Adipose tissue (tissue), 3 donors: Measurements from ENCODE around the gene FBXL16. TPM values are rescaled to one million over a fixed set of nuclear protein-coding genes. Genes with fewer than 3 reads are reported as not detected.
"Not testable (repeated sequence)": the region's sequence is repeated elsewhere in the genome, so short reads cannot be mapped to it uniquely, and the experiment has no call there.

Experiments
- H3K27ac ChIP-seq: one replicate; pipeline ENCODE4 v1.5.1; 2013; ENCODE audit warnings: low read depth, low read length
- WGBS, 3 donors: extraction: QIAGEN DNeasy Blood & Tissue Kit; methylation state at CpG; one replicate each; pipeline ENCODE4 v1.1.7; 2013; 5-methylcytosine and 5-hydroxymethylcytosine counted together
- polyA plus RNA-seq, 3 donors: library from polyadenylated mRNA; stranded (reverse); fragments of 200-250 nt; gene quantifications; one replicate each; pipeline ENCODE4 v1.2.3, GENCODE V29; 2013
- donor health status: healthy with polysubstance abuse.
- donor health status: Bipolar disorder and iron deficiency.
- donor health status: healthy.

FBXL16 gene
- 1 to 10 TPM in 1 of 3 donors, under 1 TPM in 2; 0.22 to 2.5 (median 0.37) TPM for polyA plus RNA-seq

DNA sequence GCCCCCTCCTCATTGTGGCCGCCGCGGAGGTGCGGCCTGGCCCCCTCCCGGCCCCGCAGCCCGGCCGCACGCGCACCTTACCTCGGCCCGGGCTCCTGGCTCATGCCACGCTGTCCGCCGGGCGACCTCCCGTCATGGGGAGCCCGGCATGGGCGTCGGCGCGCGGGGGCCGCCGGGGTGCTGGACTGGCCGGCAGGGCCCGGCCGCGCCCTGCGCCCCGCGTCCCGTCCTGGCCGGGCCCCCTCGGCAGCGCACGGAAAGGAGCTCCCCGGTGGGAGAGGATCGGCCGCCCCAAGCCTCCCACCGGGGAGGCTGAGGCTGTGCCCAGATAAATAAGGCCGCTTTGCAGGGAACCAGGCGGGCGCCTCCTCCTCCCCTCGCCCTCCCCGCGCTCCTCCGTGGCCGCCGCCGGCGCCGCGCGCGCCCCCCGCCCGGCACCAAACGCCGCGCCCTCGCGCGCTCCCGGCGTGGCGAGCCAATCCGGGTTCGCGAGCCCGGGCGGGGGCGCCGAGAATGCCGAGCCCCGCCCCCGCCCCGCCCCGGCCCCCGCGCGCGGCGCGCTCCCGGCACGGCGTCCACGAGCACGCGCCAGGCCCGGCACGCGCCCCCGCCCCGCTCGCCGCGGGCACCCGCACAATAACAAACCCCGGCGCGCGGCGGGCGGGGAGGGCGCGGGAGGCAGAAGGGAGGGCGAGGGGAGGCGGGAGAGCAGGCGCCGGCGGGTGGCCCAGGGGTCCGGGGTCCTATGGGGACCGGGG lies at the start of gene FBXL16:
Gene FBXL16 (minus strand): TSS at position 371 of the 758 bp plus-strand sequence. CDS start 8,396 bp downstream, outside the sequence.
- H3K27ac ChIP-seq = no peak within 1 kb of the TSS
- 1 to 4% (median 1%) methylated on average over 43 to 111 of the region's 115 CpGs for WGBS, 3 donors

DNA sequence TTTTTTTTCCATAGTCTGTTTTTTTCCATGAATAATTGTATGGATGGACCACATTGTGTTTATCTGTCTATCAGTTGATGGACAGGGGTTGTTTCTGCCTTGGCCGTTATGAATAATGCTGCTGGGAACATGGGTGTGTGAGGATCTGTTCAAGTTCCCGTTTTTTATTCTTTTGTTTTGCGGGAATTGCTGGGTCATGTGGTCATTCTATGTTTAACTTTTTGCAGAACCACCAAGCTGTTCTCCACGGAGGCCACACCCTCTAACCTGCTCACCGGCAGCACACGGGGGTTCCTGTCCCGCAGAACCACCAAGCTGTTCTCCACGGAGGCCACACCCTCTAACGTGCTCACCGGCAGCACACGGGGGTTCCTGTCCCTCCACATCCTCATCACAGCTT lies 49.1 kb upstream of the FBXL16 start:
- 29 to 50% (median 35%) methylated on average over 11 of the region's 11 CpGs for WGBS, 3 donors

DNA sequence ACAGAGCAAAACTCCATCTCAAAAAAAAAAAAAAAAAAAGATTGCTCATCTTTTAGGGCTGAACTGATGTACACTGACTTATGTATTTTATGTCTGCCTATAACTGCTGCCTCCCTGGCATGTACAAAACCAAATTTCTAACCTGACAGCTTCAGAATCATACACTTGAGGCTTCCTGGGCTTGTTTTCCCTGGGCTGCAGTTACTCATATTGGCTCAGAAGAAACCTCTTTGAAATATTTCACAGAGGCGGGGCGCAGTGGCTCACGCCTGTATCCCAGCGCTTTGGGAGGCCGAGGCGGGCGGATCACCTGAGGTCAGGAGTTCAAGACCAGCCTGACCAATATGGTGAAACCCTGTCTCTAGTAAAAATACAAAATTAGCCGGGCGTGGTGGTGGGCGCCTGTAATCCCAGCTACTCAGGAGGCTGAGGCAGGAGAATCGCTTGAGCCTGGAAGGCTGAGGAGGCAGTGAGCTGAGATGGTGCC lies 48.6 kb upstream of the FBXL16 start:
- 84 to 90% (median 88%) methylated on average over 11 of the region's 11 CpGs for WGBS, 3 donors
- H3K27ac ChIP-seq = not testable (repeated sequence)

More for the DNA sequence above, 49.1 kb upstream of the FBXL16 start:
- no peak overlapping the region for H3K27ac ChIP-seq

- WGBS, 3 donors = 27 to 56% (median 54%) methylated on average over 10 of the region's 10 CpGs
Measured at GRCh38 chr16:752007-752312, 46.4 kb upstream of the FBXL16 start.

GRCh38 chr16:751152-752006 lies 45.8 kb upstream of the FBXL16 start:
- 38 to 69% (median 65%) methylated on average over 39 of the region's 39 CpGs for WGBS, 3 donors
- H3K27ac ChIP-seq = no peak overlapping the region

More at GRCh38 chr16:752007-752312, 46.4 kb upstream of the FBXL16 start:
- no peak overlapping the region for H3K27ac ChIP-seq

GRCh38 chr16:750485-750884 lies 44.9 kb upstream of the FBXL16 start:
- no peak overlapping the region for H3K27ac ChIP-seq
- WGBS, 3 donors = 39 to 66% (median 57%) methylated on average over 9 of the region's 9 CpGs

GRCh38 chr16:749010-749409 lies 43.4 kb upstream of the FBXL16 start:
- no peak overlapping the region for H3K27ac ChIP-seq

GRCh38 chr16:747978-748746 lies 42.6 kb upstream of the FBXL16 start:
- H3K27ac ChIP-seq = no peak overlapping the region

More at GRCh38 chr16:749010-749409, 43.4 kb upstream of the FBXL16 start:
- WGBS, 3 donors = 71 to 90% (median 72%) methylated on average over 6 of the region's 6 CpGs

DNA sequence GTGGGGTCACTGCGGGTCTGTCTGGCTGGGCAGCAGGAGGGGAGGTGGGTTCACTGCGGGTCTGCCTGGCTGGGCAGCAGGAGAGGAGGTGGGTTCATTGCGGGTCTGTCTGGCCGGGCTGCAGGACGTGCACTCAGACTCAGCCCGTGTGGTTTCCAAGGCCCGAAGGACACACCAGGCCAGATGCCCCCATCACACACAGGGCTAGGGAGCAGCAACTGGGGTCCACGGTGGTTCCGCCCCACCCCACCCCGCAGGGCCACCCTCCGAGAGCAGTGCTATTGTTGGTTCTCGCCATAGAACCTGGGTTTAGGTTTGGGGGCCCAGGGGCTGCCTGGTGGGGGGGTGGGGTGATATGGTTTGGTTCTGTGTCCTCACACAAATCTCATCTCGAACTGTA lies 41.0 kb upstream of the FBXL16 start:
- H3K27ac ChIP-seq = no peak overlapping the region
- 74 to 81% (median 80%) methylated on average over 9 to 13 of the region's 13 CpGs for WGBS, 3 donors

More at GRCh38 chr16:747978-748746, 42.6 kb upstream of the FBXL16 start:
- 79 to 86% (median 83%) methylated on average over 39 of the region's 39 CpGs for WGBS, 3 donors

DNA sequence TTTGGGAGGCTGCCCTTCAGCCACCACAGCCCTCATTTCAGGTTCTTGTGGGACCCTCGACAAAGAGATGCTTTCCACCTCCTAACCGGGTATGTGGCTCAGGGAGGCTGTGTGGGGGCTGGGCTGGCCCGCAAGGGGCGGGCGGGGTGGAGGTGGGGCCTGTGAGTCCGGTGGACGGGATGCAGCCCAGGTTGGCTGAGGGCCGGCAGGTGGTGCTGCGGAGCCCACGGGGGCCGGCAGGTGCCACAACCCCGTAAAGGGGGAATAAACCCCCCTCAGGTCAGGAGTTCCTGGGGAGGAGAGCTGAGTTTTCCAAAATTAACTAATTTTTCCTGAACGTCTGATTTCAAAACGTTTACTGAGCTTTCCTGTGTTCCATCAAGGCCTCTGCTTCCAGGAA lies 40.1 kb upstream of the FBXL16 start:
- 1 to 4% (median 3%) methylated on average over 14 of the region's 14 CpGs for WGBS, 3 donors
- no peak overlapping the region for H3K27ac ChIP-seq

DNA sequence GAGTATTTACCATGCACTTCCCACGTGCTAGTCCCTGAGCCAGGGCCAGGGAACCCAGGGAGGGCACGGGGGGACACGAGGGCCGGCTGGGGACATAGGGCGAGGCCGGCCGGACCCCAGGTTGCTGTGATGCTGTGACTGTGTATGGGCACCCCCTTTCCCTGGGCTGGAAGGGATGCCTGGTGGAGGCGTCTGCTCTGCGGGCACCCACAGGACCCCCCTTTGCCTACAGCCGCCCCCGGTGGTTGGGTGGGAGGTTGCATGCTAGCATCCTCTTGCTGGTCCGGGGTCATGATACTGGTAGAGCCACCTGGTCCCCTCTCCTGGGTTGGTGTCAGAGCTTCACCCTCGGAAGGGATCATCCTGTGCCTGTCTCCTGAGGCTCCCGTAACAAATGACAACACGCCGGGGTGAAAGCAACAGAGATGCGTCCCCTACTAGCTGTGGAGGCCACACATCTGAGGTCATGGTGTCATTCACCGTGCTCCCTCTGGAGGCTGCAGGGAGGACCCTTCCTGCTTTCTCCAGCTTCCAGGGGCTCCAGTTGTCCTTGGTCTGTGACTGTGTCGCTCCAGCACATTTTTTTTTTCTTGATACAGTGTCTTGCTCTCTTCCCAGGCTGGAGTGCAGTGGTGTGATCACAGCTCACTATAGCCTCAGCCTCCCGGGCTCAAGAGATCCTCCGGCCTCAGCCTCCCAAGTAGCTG lies 38.3 kb upstream of the FBXL16 start:
- 78 to 82% (median 80%) methylated on average over 19 to 21 of the region's 21 CpGs for WGBS, 3 donors

DNA sequence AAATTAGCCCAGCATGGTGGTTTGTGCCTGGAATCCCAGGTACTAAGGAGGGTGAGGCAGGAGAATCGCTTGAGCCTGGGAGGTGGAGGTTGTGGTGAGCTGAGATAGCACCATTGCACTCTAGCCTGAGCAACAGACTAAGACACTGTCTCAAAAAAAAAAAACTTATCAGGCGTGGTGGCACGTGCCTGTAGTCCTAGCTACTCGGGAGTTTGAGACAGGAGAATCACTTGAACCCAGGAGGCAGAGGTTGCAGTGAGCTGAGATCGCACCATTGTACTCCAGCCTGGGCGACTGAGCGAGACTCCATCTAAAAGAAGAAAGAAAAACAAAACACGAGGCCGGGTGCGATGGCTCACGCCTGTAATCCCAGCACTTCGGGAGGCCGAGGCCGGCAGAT lies 37.3 kb upstream of the FBXL16 start:
- not testable (repeated sequence) for H3K27ac ChIP-seq
- WGBS, 3 donors = 81 to 86% (median 85%) methylated on average over 14 of the region's 14 CpGs

More for the DNA sequence above, 38.3 kb upstream of the FBXL16 start:
- H3K27ac ChIP-seq = no peak overlapping the region

DNA sequence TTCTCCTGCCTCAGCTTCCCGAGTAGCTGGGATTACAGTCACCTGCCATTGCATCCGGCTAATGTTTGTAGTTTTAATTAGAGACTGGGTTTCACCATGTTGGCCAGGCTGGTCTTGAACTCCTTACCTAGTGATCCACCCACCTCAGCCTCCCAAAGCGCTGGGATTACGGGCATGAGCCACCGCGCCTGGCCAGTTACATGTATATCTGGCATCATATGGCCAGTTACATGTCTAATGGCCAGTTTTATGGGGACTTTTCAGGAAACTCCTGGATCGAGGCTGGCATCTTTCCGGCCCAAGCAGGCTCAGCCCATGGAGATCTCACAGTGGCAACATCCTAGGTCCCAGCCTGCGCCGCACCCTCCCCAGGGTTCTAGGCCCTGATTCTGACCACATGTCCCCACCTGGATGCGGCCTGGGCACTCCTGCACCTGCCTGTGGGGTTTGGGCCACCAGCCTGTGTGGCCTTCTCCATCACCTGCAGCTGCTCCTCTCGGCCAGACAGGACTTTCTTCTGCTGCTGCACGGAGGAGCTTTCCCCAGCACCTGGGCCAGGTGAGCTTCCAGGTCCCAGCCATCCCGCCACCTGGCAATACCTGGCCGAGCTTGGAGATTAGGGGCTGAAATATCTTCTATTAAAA lies 36.5 kb upstream of the FBXL16 start:
- WGBS, 3 donors = 88 to 90% (median 90%) methylated on average over 15 of the region's 15 CpGs
- H3K27ac ChIP-seq = no peak overlapping the region

GRCh38 chr16:740764-741505 lies 35.3 kb upstream of the FBXL16 start, which contains the start of gene CIAO3:
CIAO3 (minus strand) TSS chr16:740997; CDS start chr16:740985, 12 bp downstream.
- WGBS, 3 donors = 0 to 1% (median 1%) methylated on average over 66 to 79 of the region's 79 CpGs
- H3K27ac ChIP-seq = no peak within 1 kb of the TSS

DNA sequence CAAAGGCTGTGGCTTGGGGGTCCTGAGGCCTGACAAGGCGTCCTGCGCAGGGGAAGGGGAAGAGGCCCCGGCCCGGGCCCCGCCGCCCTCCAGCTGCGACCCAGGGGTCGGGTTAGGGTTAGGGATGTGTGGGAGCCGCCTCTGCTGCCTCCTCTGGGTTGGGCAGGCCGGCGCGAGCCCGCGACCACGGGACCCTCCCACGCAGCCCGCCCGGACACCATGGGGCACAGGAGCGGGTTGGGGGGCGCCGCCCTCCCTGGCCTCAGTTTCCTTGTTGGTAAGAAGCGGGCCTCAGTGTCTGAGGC lies 34.8 kb upstream of the FBXL16 start:
- no peak overlapping the region for H3K27ac ChIP-seq
- WGBS, 3 donors = 0% methylated on average over 19 to 22 of the region's 22 CpGs

GRCh38 chr16:739560-740458 lies 34.2 kb upstream of the FBXL16 start:
- 39 to 49% (median 45%) methylated on average over 36 to 38 of the region's 38 CpGs for WGBS, 3 donors
- no peak overlapping the region for H3K27ac ChIP-seq
